ENCODE data around the gene CREBL2. TPM values are rescaled to one million over a fixed set of nuclear protein-coding genes. Genes with fewer than 3 reads are reported as not detected.

CREBL2 gene
- total and polyA plus RNA-seq, 7 experiments from 2014 or later: 17.3 to 46.5 (median 35.9) TPM

GRCh38 chr12:12665194-12665593, 53.5 kb downstream of the CREBL2 start:
- Histone ChIP-seq H3K4me3 (ENCODE audit: low read length) (no peak overlapping the region), H3K27ac (ENCODE audit: low read depth, low read length) (no peak overlapping the region), H3K9me3 (ENCODE audit: control insufficient read depth in 2 of 3, low read length in 3 of 3) (no peaks in the 10 kb centered on the region), H3K36me3 (ENCODE audit: control insufficient read depth in 2 of 3, insufficient read depth in 3 of 3, low read length in 3 of 3) (no peaks in the 10 kb centered on the region), H3K4me1 (ENCODE audit: control insufficient read depth in 2 of 2, insufficient read depth in 2 of 2, low read length in 2 of 2) (no peaks in the 10 kb centered on the region), H3K27me3 (ENCODE audit: control insufficient read depth in 2 of 2, insufficient read depth in 2 of 2, low read length in 2 of 2) (no peaks in the 10 kb centered on the region)
- H3K27me3 Mint-ChIP-seq: no peaks in the 10 kb centered on the region
- ATAC-seq (no peak), DNase-seq (no peak)
- intact Hi-C loops (cut with micrococcal nuclease): no loop called here
- H3K4me1 Mint-ChIP-seq: peaks cover 0 to 7% (median 0%) of the 10 kb centered on the region in 7 donors
- POLR2A ChIA-PET: no interaction called here
- peaks cover 0 to 5% (median 0%) of the 10 kb centered on the region in 5 donors for H3K36me3 Mint-ChIP-seq
- H3K4me3 Mint-ChIP-seq: no peak overlapping the region
- no peak overlapping the region for H3K27ac Mint-ChIP-seq
- CTCF ChIA-PET: no interaction called here
- H3K9me3 Mint-ChIP-seq: no peaks in the 10 kb centered on the region

DNA sequence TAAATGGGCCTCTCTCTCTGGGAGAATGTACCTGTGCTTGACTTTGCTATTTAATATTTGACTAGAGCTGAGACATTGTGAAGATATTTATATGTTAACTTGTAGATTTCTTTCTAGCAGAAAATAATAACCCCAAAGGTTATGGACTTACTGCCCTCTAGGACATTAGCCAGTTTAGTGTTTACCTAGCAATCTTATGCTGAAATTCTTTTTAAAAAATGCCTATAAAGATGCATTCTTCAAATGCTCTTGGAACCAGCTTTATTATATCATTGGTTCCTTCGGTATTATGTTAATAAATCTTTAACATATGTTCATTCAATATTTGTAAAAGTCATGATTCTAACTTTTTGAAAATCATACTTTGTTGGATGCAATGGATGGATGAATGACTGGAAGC, 56.3 kb downstream of the CREBL2 start:
- Mint-ChIP-seq H3K9me3 (no peaks in the 10 kb centered on the region), H3K4me1 (peaks cover 0 to 17% (median 0%) of the 10 kb centered on the region in 7 donors), H3K27ac (no peak overlapping the region), H3K36me3 (no peaks in the 10 kb centered on the region), H3K4me3 (no peak overlapping the region), H3K27me3 (no peaks in the 10 kb centered on the region)
- H3K4me1 ChIP-seq (ENCODE audit: control insufficient read depth in 2 of 2, insufficient read depth in 2 of 2, low read length in 2 of 2): no peaks in the 10 kb centered on the region
- no peaks in the 10 kb centered on the region for H3K36me3 ChIP-seq (ENCODE audit: control insufficient read depth in 2 of 3, insufficient read depth in 3 of 3, low read length in 3 of 3)
- POLR2A ChIA-PET: no interaction called here
- H3K4me3 ChIP-seq (ENCODE audit: low read length): no peak overlapping the region
- H3K27ac ChIP-seq (ENCODE audit: low read depth, low read length): no peak overlapping the region
- ATAC-seq (no peak), DNase-seq (no peak)
- intact Hi-C loops (cut with micrococcal nuclease): no loop called here
- H3K27me3 ChIP-seq (ENCODE audit: control insufficient read depth in 2 of 2, insufficient read depth in 2 of 2, low read length in 2 of 2): no peaks in the 10 kb centered on the region
- H3K9me3 ChIP-seq (ENCODE audit: control insufficient read depth in 2 of 3, low read length in 3 of 3): no peaks in the 10 kb centered on the region
- CTCF ChIA-PET: no interaction called here

DNA sequence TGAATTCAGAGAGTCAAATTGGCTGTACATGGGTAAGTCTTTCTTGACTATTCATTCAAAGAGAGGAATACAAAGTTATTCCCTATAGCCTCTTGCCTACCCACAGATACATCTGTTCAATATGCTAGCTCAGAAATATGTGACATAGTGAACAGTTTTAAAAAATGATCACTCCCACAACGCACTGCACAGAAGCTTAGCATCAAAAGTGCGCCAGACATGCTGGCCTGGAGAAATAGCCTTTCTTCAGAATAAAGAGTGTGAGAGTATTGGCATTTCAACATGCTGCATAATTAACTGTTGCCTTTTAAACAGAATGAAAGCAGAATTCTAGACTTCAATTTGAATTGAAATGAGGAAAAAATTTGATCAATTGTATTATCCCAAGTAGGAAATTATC, 57.3 kb downstream of the CREBL2 start:
- no peaks in the 10 kb centered on the region for H3K9me3 Mint-ChIP-seq
- ATAC-seq (no peak), DNase-seq (no peak)
- peaks cover 0 to 23% (median 0%) of the 10 kb centered on the region in 7 donors for H3K4me1 Mint-ChIP-seq
- no peaks in the 10 kb centered on the region for H3K9me3 ChIP-seq (ENCODE audit: control insufficient read depth in 2 of 3, low read length in 3 of 3)
- H3K27me3 ChIP-seq (ENCODE audit: control insufficient read depth in 2 of 2, insufficient read depth in 2 of 2, low read length in 2 of 2): no peaks in the 10 kb centered on the region
- no peak overlapping the region for H3K4me3 Mint-ChIP-seq
- H3K36me3 Mint-ChIP-seq: peaks cover 0 to 6% (median 0%) of the 10 kb centered on the region in 5 donors
- ChIA-PET CTCF (interaction anchor here (0.6 kb wide), 1 partner anchor 274 kb away, joined by 4 read pairs; no protein-coding TSS in a partner anchor), POLR2A (no interaction called here)
- no peak overlapping the region for H3K27ac ChIP-seq (ENCODE audit: low read depth, low read length)
- intact Hi-C loops (cut with micrococcal nuclease): no loop called here
- H3K4me1 ChIP-seq (ENCODE audit: control insufficient read depth in 2 of 2, insufficient read depth in 2 of 2, low read length in 2 of 2): no peaks in the 10 kb centered on the region
- H3K36me3 ChIP-seq (ENCODE audit: control insufficient read depth in 2 of 3, insufficient read depth in 3 of 3, low read length in 3 of 3): no peaks in the 10 kb centered on the region
- H3K4me3 ChIP-seq (ENCODE audit: low read length): no peak overlapping the region
- H3K27me3 Mint-ChIP-seq: no peaks in the 10 kb centered on the region
- H3K27ac Mint-ChIP-seq: no peak overlapping the region

- peaks cover 0 to 29% (median 0%) of the 10 kb centered on the region in 7 donors for H3K4me1 Mint-ChIP-seq
- H3K4me3 Mint-ChIP-seq: no peak overlapping the region
- H3K27ac Mint-ChIP-seq: no peak overlapping the region
- no peaks in the 10 kb centered on the region for H3K36me3 ChIP-seq (ENCODE audit: control insufficient read depth in 2 of 3, insufficient read depth in 3 of 3, low read length in 3 of 3)
- no peak for ATAC-seq
- CTCF ChIA-PET: no interaction called here
- POLR2A ChIA-PET: interaction anchor here (0.5 to 1.9 kb wide), 3 partner anchors 12 to 46 kb away, joined by 3 to 7 read pairs (median 5); no protein-coding TSS in a partner anchor
- DNase-seq: no peak
- H3K9me3 ChIP-seq (ENCODE audit: control insufficient read depth in 2 of 3, low read length in 3 of 3): no peaks in the 10 kb centered on the region
- peaks cover 0 to 8% (median 0%) of the 10 kb centered on the region in 5 donors for H3K36me3 Mint-ChIP-seq
- no peak overlapping the region for H3K4me3 ChIP-seq (ENCODE audit: low read length)
- no peaks in the 10 kb centered on the region for H3K27me3 ChIP-seq (ENCODE audit: control insufficient read depth in 2 of 2, insufficient read depth in 2 of 2, low read length in 2 of 2)
- no peak overlapping the region for H3K27ac ChIP-seq (ENCODE audit: low read depth, low read length)
- intact Hi-C loops (cut with micrococcal nuclease): no loop called here
- H3K27me3 Mint-ChIP-seq: no peaks in the 10 kb centered on the region
- no peaks in the 10 kb centered on the region for H3K4me1 ChIP-seq (ENCODE audit: control insufficient read depth in 2 of 2, insufficient read depth in 2 of 2, low read length in 2 of 2)
- H3K9me3 Mint-ChIP-seq: no peaks in the 10 kb centered on the region
Measured at GRCh38 chr12:12671850-12672660, 60.4 kb downstream of the CREBL2 start.

- Mint-ChIP-seq H3K27ac (no peak overlapping the region), H3K4me1 (peaks cover 0 to 29% (median 0%) of the 10 kb centered on the region in 7 donors), H3K9me3 (no peaks in the 10 kb centered on the region), H3K27me3 (no peaks in the 10 kb centered on the region), H3K36me3 (peaks cover 0 to 8% (median 0%) of the 10 kb centered on the region in 5 donors), H3K4me3 (no peak overlapping the region)
- Histone ChIP-seq H3K4me1 (ENCODE audit: control insufficient read depth in 2 of 2, insufficient read depth in 2 of 2, low read length in 2 of 2) (no peaks in the 10 kb centered on the region), H3K9me3 (ENCODE audit: control insufficient read depth in 2 of 3, low read length in 3 of 3) (no peaks in the 10 kb centered on the region), H3K4me3 (ENCODE audit: low read length) (no peak overlapping the region), H3K27me3 (ENCODE audit: control insufficient read depth in 2 of 2, insufficient read depth in 2 of 2, low read length in 2 of 2) (no peaks in the 10 kb centered on the region), H3K27ac (ENCODE audit: low read depth, low read length) (no peak overlapping the region), H3K36me3 (ENCODE audit: control insufficient read depth in 2 of 3, insufficient read depth in 3 of 3, low read length in 3 of 3) (no peaks in the 10 kb centered on the region)
- POLR2A ChIA-PET: no interaction called here
- ATAC-seq (no peak), DNase-seq (no peak)
- intact Hi-C loops (cut with micrococcal nuclease): no loop called here
- CTCF ChIA-PET: no interaction called here
Measured at GRCh38 chr12:12673296-12673695, 61.6 kb downstream of the CREBL2 start.

DNA sequence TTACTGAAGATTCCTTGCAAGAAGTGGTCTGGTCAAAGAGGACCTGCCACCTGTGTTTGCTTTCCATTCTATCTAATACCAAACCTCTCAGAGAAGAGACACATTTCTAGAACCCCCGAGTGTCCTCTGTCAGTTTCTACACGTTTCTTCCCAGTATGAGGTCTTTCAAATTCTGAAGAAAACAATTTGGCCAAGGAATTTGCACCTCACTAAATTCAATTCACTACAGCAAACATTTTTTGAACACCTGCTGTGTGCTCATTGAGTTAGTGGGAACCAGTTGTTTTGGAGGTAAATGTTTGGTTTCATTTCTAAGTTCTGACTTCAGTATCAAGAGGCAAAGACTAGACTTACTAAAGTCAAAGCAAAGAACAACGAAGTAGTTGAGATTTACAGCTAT, 64.9 kb downstream of the CREBL2 start:
- Mint-ChIP-seq H3K27ac (no peak overlapping the region), H3K36me3 (peaks cover 0 to 8% (median 0%) of the 10 kb centered on the region in 5 donors), H3K4me3 (no peak overlapping the region), H3K4me1 (peaks cover 0 to 24% (median 0%) of the 10 kb centered on the region in 7 donors), H3K27me3 (no peaks in the 10 kb centered on the region), H3K9me3 (no peaks in the 10 kb centered on the region)
- no peak overlapping the region for H3K27ac ChIP-seq (ENCODE audit: low read depth, low read length)
- intact Hi-C loops (cut with micrococcal nuclease): no loop called here
- H3K27me3 ChIP-seq (ENCODE audit: control insufficient read depth in 2 of 2, insufficient read depth in 2 of 2, low read length in 2 of 2): no peaks in the 10 kb centered on the region
- no peaks in the 10 kb centered on the region for H3K36me3 ChIP-seq (ENCODE audit: control insufficient read depth in 2 of 3, insufficient read depth in 3 of 3, low read length in 3 of 3)
- CTCF ChIA-PET: interaction anchor here (0.6 kb wide), 2 partner anchors 56 to 1771 kb away, joined by 4 to 7 read pairs; no protein-coding TSS in a partner anchor
- H3K9me3 ChIP-seq (ENCODE audit: control insufficient read depth in 2 of 3, low read length in 3 of 3): no peaks in the 10 kb centered on the region
- H3K4me1 ChIP-seq (ENCODE audit: control insufficient read depth in 2 of 2, insufficient read depth in 2 of 2, low read length in 2 of 2): no peaks in the 10 kb centered on the region
- H3K4me3 ChIP-seq (ENCODE audit: low read length): no peak overlapping the region
- ATAC-seq: no peak
- DNase-seq: no peak
- POLR2A ChIA-PET: no interaction called here

All from naive thymus-derived CD4-positive, alpha-beta T cell (primary cell).